ENCODE data around the gene GLRX3.
"Not testable (repeated sequence)": the region's sequence is repeated elsewhere in the genome, so short reads cannot be mapped to it uniquely, and the experiment has no call there.

GLRX3 gene

GRCh38 chr10:130136226-130137089, at the start of gene GLRX3:
GLRX3 (plus strand) TSS chr10:130136391; CDS start chr10:130136421, 30 bp downstream.
- DNase-seq (ENCODE audit: low read depth): peak; percentile 32

- not testable (repeated sequence) for DNase-seq (ENCODE audit: low read depth)
Observed at GRCh38 chr10:130090565-130090964, 45.6 kb upstream of the GLRX3 start.

DNA sequence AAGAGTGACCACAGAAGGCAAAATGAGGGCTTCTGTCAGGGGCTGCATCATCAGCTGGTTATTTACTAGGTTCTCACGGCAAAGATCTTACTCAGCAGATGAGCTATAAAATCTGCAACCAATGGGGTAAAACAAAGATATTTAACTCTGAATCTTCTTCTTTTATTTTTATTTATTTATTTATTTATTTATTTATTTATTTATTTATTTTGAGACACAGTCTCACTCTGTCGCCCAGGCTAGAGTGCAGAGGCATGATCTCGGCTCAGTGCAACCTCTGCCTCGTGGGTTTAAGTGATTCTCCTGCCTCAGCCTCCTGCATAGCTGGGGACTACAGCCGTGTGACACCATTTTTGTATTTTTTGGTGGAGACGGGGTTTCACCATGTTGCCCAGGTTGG, 36.8 kb upstream of the GLRX3 start:
- no peak for DNase-seq (ENCODE audit: low read depth)

DNA sequence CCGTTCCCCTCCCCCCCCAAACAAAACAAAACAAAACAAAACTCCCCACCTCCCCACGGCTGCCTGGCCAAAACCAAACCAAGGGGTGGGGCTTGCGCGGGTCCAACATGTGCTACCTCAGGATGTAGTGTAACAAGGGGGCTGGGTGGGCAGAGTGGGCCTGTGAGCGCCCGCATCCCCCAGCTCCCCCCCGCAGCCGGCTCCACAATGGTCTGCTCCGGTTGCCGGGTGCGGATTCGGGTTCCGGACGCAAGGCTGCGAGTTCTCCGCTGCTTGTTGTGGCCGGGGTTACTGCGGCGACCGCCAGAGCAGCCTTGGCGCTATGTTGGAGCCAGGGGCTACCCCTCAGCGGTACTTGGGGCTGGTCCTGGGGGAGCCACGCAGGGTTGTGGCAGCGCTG, 30.5 kb upstream of the GLRX3 start:
- no peak for DNase-seq (ENCODE audit: low read depth)

DNA sequence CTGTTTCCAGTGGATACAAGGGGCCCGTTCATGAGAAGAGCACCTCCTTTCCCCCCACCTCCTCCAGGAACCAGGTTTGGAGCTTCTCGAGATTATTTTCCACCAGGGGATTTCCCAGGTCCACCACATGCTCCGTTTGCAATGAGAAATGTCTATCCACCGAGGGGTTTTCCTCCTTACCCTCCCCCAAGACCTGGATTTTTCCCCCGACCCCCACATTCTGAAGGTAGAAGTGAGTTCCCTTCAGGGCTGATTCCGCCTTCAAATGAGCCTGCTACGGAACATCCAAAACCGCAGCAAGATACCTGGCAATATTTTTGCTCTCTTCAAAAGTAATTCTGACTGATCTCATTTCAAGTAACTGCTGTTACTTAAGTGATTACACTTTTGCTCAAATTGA, 28.0 kb upstream of the GLRX3 start:
- DNase-seq (ENCODE audit: low read depth): not testable (repeated sequence)

- DNase-seq (ENCODE audit: low read depth): no peak
Observed at GRCh38 chr10:130108934-130109604, 27.1 kb upstream of the GLRX3 start.

- peak; percentile 42 for DNase-seq (ENCODE audit: low read depth)
Observed at GRCh38 chr10:130109796-130110245, 26.4 kb upstream of the GLRX3 start.

GRCh38 chr10:130110246-130111112, 25.7 kb upstream of the GLRX3 start, which contains the start of gene C10orf143:
C10orf143 (minus strand) TSS chr10:130110830; CDS start chr10:130110772, 58 bp downstream.
- DNase-seq (ENCODE audit: low read depth): peak; percentile 90

DNA sequence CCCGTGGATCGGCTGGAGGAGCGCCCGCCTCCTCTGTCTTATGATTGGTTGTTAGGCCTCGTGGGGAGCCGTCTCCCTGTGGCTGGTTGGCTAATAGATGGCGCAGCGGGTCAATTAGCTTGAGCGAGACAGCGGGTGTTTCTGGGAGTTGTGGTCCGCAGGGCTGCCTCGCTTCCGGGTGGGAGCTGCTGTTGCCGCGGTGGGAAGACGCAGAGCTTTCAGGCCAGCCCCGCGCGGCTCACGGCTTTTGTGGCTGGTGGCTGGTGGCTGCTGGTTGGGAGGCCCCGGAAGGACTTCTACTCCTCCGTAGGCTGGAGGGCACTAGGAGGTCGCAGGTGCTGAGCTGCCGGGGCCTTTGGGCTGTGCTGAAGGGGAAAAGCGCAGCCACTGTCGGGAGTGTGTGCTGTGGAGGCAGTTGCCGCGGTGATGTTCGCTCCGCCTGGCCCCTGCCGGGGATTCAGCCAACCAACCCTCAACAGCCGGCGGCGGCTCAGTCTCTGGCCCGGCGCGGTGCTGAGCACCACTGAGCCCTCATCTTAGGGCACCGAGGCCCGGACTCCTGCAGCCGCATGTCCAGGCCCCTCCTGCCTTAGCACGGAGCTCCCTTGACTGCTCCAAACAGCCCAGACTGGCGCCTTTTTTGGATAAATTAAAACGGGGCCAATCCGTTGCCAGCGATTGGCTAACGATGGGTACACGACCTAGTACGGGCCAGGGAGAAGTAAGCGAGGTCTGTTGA, 24.9 kb upstream of the GLRX3 start:
- DNase-seq (ENCODE audit: low read depth): peak; percentile 92

GRCh38 chr10:130111852-130112180, 24.4 kb upstream of the GLRX3 start:
- no peak for DNase-seq (ENCODE audit: low read depth)

GRCh38 chr10:130112821-130113220, 23.4 kb upstream of the GLRX3 start:
- DNase-seq (ENCODE audit: low read depth): no peak

DNA sequence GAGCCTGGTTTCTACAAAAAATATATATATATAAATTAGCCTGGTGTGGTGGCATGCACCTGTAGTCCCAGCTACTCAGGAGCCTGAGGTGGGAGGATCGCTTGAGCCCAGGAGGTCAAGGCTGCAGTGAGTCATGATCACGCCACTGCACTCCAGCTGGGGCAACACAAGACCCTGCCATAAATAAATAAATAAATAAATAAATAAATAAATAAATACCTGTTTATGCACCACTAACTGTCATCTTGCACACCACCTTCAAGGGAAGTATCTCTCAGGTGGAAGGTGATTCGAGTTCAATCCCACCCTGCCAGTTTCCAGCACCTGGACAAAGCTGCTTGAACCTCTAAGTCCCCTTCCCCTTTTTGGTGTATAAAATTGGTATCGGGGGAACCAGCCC, 19.2 kb upstream of the GLRX3 start:
- not testable (repeated sequence) for DNase-seq (ENCODE audit: low read depth)

DNA sequence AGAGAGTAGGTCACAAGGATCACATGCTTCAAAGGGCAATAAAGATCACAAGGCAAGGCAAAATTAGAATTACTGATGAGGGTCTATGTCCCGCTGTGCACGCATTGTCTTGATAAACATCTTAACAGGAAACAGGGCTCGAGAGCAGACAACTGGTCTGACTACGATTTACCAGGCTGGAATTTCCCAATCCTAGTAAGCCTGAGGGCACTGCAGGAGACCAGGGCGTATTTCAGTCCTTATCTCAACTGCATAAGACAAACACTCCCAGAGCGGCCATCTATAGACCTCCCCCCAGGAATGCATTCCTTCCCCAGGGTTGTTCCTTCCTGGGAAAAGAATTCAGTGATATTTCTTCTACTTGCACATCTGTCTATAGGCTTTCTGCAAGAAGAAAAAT, 18.7 kb upstream of the GLRX3 start:
- not testable (repeated sequence) for DNase-seq (ENCODE audit: low read depth)

- DNase-seq (ENCODE audit: low read depth): no peak
Observed at GRCh38 chr10:130121486-130122079, 14.6 kb upstream of the GLRX3 start.

- DNase-seq (ENCODE audit: low read depth): no peak
Observed at GRCh38 chr10:130127364-130128061, 8.7 kb upstream of the GLRX3 start.

DNA sequence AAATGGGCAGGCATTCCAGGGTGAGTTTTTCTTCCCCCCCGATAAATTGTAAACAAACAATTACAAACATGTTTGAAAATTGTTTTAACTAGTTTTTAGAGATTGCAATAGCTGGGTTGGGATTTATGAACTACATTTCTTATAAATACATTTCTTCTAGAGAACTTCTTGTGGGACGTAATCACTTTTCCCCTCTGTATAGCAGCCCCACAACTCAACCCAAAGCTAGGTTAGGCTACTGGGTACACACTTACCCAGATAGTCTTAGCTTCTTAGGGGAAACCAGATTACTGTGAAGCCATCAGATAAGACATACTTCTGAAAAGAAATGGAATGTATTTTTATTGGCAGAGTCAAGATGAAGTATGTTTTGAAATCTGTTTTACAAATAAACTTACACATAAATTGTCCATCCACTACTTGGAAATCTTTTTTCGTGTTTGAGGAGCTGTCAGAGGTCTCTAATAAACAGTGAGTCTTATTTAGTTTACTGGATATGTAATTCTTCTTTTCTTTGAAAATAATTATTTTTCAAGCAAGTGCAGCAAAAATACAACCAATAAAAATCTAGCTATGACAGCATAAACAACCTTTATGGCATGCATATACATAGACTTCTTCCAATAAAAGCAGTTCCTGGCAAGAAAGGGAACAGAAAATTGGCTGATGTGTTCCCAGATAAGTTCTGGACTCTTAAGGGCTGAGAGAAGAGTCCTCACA, 8.0 kb upstream of the GLRX3 start:
- DNase-seq (ENCODE audit: low read depth): no peak

DNA sequence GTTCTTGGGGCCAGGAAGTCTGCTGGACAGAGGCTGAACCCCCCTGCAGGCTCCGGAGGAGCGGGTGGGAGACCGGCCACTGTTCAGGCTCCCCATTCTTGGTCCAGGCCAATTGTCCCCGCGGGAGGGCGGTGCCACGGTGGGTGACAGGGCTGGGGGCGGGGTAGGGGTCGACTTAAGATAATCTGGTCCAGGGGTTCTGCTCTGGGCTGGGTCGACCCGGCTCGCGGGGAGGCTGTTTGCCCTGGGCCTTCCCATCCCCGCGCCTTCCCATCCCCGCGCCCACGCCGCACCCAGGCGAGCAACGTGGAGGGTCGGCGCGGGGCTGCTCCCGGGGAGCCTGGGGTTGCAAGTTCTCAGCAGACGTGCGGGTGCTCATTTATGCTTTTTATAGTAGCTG, 7.3 kb upstream of the GLRX3 start:
- DNase-seq (ENCODE audit: low read depth): no peak

DNA sequence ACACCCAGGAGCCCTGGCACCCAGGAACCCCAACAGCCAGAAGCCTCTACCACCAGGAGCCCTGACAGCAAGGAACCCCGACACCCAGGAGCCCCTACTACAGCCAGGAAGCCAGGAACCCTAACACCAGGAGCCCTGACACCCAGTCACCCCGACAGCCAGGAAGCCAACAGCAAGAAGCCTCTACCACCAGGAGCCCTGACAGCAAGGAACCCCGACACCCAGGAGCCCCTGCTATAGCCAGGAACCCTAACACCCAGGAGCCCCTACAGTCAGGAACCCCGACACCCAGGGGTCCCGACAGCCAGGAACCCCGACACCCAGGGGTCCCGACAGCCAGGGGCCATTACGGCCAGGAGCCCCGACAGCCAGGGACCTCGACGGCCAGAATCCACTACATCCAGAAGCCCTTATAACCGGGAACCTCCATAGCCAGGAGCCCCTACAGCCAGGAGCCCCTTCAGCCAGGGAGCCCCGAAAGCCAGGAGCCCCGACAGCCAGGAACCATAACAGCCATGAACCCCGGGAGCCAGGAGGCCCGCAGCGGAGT, 440 bp upstream of the GLRX3 start:
- DNase-seq (ENCODE audit: low read depth): no peak

DNA sequence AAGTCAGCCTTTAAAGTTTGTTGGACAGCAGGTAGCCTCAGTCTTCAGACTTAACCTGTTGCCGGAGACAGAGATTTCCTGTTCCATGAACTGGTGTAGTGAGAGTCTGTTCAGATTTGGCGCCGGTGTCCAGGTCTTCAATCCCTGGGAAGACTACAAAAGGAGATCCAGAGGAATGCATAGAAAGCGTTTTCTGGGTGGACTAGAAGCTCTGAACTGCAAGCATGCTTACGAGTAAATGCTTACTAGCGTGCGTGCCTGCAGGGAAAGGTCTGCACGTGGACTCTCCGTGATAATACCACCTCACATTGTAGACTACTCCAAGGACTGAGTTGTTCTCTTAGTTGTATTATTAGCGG, 878 bp downstream of the GLRX3 start:
- DNase-seq (ENCODE audit: low read depth): peak; percentile 18
